Right lobe of liver (tissue), 6 donors: ENCODE data around the gene DHRSX. TPM values are rescaled to one million over a fixed set of nuclear protein-coding genes. Genes with fewer than 3 reads are reported as not detected.
"Not testable (repeated sequence)": the region's sequence is repeated elsewhere in the genome, so short reads cannot be mapped to it uniquely, and the experiment has no call there.

Experiments used
- ATAC-seq, 4 donors: fragments of 200-7000 bp; cut with Tn5 transposase; one replicate each; pipeline ENCODE4 v1.9.1; 2020; ENCODE audit warnings: mild to moderate bottlenecking in 4 of 4, moderate library complexity in 4 of 4
- DNase-seq, 3 donors: peaks; one replicate each; pipeline ENCODE4 v3.0.0-alpha.2; 2020
- H3K27ac ChIP-seq, 3 donors: fragments of 200-600 bp; one replicate each; pipeline ENCODE4 v1.8.0; 2022
- H3K27me3 ChIP-seq, 2 donors: fragments of 200-600 bp; one replicate each; pipeline ENCODE4 v1.8.0; 2022
- H3K36me3 ChIP-seq, 4 donors: fragments of 200-600 bp; sonication (generic) in 1 of 4; one replicate each; pipeline versions ENCODE4 v1.5.1 to v1.8.0; 2017 to 2022; ENCODE audit warnings: control low read depth in 1 of 4
- H3K4me1 ChIP-seq, 4 donors: fragments of 200-600 bp; sonication (generic) in 1 of 4; one replicate each; pipeline versions ENCODE4 v1.5.1 to v1.8.0; 2017 to 2022; ENCODE audit warnings: control low read depth in 1 of 4
- H3K4me3 ChIP-seq, 3 donors: fragments of 200-600 bp; one replicate each; pipeline ENCODE4 v1.8.0; 2022
- H3K9me3 ChIP-seq, 4 donors: fragments of 200-600 bp; sonication (generic) in 1 of 4; one replicate each; pipeline versions ENCODE4 v1.5.1 to v1.8.0; 2017 to 2022; ENCODE audit warnings: control low read depth in 1 of 4
- POLR2A ChIP-seq: fragments of 450-650 bp; IDR thresholded peaks from one replicate; pipeline ENCODE4 v1.6.1; 2017; ENCODE audit warnings: antibody characterized with exemption, mild to moderate bottlenecking
- WGBS: methylation state at CpG from one replicate; pipeline ENCODE4 v1.1.6; 2018; ENCODE audit warnings: low coverage, low lambda C conversion rate; ENCODE audit not compliant: insufficient coverage; ENCODE audit errors: missing lambda C conversion rate; 5-methylcytosine and 5-hydroxymethylcytosine counted together
- intact Hi-C, 2 donors: fragments of 100-400 bp; cut with DNase I; formaldehyde crosslinking; loops; one replicate each; pipeline versions ENCODE4 v1.11.2 to v1.14.1; 2022
- total RNA-seq, 6 experiments: library from RNA; depleted of rRNA in 2 of 6; stranded (reverse); fragments of >200 nt in 2 of 6; fragmentation: NEBNext Ultra II Directional in 3 of 6; extraction: Animal tissue kit (Norgen Biotek cat#: 25700) in 3 of 6; gene quantifications; one replicate each; pipeline versions ENCODE4 v1.1.0 to v1.2.4, GENCODE V29; 2016 to 2023
- TF ChIP-seq, protein P1 (sequence below), 4 donors: fragments of 200-600 bp in 3 of 4; fragments of 450-650 bp in 1 of 4; IDR thresholded peaks; one replicate each; pipeline versions ENCODE4 v1.5.1 to v1.8.0; 2016 to 2022; ENCODE audit warnings: antibody characterized with exemption in 4 of 4, mild to moderate bottlenecking in 2 of 4
- donor health status: DM: no; HTN: yes; CAD: no.
- donor health status: DM: no; HTN: no; CAD: no.
- donor health status: DM: no; HTN: no; CAD: no.
- donor health status: DM: no; HTN: yes; CAD: no.
- donor health status: DM: no; HTN: yes; CAD: no.

DHRSX gene
- total RNA-seq, 6 experiments from 2014 or later = 15.6 to 34.5 (median 29.0) TPM

DNA sequence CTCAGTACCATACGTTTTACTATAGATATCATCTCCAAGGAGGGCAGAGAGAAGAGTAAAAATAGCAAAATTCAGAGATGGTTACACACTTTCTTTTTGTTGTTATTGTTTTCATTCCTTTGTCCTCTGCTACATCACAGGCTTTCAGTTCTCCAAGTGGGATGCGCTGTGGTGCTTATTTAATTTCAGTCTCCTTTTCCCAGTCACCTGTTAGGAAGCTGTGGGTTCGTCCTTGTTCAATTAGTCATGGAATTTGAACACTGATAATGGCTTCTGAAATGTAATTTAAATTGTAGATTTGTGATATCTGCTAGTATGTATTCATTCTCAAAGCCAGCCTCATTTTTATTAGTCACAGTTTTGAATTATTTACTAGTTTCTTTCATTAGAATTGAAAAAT, 38.8 kb upstream of the DHRSX start:
- TF ChIP-seq, protein P1, sequence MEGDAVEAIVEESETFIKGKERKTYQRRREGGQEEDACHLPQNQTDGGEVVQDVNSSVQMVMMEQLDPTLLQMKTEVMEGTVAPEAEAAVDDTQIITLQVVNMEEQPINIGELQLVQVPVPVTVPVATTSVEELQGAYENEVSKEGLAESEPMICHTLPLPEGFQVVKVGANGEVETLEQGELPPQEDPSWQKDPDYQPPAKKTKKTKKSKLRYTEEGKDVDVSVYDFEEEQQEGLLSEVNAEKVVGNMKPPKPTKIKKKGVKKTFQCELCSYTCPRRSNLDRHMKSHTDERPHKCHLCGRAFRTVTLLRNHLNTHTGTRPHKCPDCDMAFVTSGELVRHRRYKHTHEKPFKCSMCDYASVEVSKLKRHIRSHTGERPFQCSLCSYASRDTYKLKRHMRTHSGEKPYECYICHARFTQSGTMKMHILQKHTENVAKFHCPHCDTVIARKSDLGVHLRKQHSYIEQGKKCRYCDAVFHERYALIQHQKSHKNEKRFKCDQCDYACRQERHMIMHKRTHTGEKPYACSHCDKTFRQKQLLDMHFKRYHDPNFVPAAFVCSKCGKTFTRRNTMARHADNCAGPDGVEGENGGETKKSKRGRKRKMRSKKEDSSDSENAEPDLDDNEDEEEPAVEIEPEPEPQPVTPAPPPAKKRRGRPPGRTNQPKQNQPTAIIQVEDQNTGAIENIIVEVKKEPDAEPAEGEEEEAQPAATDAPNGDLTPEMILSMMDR (IDR thresholded peaks at IDR 0.05) = no peak
- no peak for TF ChIP-seq POLR2A
- intact Hi-C loops = no loop called here
- WGBS = 41% methylated on average over 3 of the region's 3 CpGs

DNA sequence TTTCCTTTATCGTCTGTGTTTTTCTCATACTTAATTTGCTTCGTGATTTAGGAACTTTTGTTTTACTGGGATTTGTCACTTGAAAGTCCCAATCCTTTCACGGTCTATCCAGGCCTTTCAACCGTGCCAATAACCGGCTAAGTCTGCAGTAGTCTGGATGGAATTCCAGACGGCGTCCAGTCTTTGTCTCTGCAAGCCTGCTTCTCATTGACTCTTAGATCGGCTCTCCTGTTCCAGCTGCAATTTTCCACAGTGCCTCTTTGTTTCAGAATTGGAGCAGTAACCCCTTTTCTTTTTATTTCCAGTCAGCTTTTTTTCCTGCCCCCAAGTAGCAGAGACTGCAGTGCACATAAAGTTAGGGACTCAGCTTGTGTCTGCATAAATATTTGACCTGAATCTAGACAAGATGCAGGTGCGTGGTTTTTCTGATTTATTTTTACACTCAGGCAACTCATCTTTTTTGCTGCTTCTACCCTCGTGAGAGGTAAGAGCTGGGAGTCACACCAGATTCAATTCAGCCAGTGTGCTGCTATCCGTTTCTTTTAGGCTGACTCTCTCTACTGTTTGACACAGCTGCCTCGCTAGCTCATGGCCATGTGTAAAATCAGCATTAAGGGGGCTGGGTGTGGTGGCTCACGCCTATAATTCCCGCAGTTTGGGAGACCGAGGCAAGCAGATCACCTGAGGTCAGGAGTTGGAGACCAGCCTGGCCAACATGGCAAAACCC, 37.4 kb upstream of the DHRSX start:
- 64% methylated on average over 12 of the region's 15 CpGs for WGBS
- DNase-seq (no peak), ATAC-seq (no peak)
- Histone ChIP-seq H3K9me3 (no peaks in the 10 kb centered on the region), H3K4me1 (no peaks in the 10 kb centered on the region), H3K4me3 (no peak overlapping the region), H3K36me3 (no peaks in the 10 kb centered on the region), H3K27ac (no peak overlapping the region), H3K27me3 (no peaks in the 10 kb centered on the region)
- TF ChIP-seq POLR2A = no peak
- TF ChIP-seq, protein P1 (IDR thresholded peaks at IDR 0.05) = no peak
- intact Hi-C loops = no loop called here

More for the DNA sequence above, 38.8 kb upstream of the DHRSX start:
- DNase-seq (no peak), ATAC-seq (no peak)
- no peaks in the 10 kb centered on the region for H3K36me3 ChIP-seq
- H3K4me3 ChIP-seq = no peak overlapping the region
- H3K27ac ChIP-seq = no peak overlapping the region
- H3K4me1 ChIP-seq = no peaks in the 10 kb centered on the region
- H3K27me3 ChIP-seq = no peaks in the 10 kb centered on the region
- no peaks in the 10 kb centered on the region for H3K9me3 ChIP-seq

DNA sequence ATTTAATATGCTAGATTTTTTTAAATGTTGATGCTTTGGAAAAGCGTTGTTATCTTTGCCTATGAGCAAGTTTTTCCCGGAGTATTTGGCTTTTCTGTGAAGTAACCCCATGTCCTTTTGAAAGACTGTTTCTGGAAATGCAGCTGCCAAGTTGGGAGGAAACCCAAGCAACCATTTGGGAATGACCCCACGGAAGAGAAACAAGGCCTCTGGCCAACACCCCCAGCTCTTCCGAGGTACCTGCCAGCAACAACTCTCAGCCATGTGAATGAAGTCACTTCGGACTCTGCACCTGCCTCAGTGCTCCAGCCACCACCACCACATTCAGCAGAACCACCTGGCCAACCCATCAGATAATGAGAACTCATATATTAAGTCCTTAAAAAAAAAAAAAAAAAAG, 36.2 kb upstream of the DHRSX start:
- no peak overlapping the region for H3K27ac ChIP-seq
- no peaks in the 10 kb centered on the region for H3K36me3 ChIP-seq
- no peak for ATAC-seq
- H3K27me3 ChIP-seq = no peaks in the 10 kb centered on the region
- TF ChIP-seq, protein P1 (IDR thresholded peaks at IDR 0.05) = no peak
- no peak for TF ChIP-seq POLR2A
- 78% methylated on average over 4 of the region's 5 CpGs for WGBS
- H3K4me1 ChIP-seq = no peaks in the 10 kb centered on the region
- DNase-seq = no peak
- intact Hi-C loops = no loop called here
- no peak overlapping the region for H3K4me3 ChIP-seq
- H3K9me3 ChIP-seq = no peaks in the 10 kb centered on the region

DNA sequence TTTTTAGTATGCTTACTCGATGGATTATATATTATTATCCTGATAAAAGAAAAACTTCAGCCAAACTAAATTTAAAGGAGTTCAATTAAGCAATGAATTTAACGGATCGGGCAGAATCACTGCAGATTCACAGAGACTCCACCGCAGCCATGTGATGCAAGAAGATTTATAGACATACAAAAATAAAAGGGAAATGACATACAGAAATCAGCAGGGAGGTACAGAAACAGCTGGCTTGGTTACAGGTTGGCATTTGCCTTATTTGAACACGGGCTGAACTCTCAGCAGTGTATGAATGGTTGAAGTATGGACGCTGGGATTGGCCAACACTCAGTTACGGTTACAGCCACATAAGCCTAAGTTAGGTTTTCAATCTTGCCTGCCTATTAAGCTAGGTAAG, 35.4 kb upstream of the DHRSX start:
- ATAC-seq (no peak), DNase-seq (no peak)
- Histone ChIP-seq H3K4me3 (no peak overlapping the region), H3K27me3 (no peaks in the 10 kb centered on the region), H3K36me3 (no peaks in the 10 kb centered on the region), H3K4me1 (no peaks in the 10 kb centered on the region), H3K9me3 (no peaks in the 10 kb centered on the region), H3K27ac (no peak overlapping the region)
- WGBS = 69% methylated on average over 6 of the region's 7 CpGs
- intact Hi-C loops = no loop called here
- no peak for TF ChIP-seq POLR2A
- TF ChIP-seq, protein P1 (IDR thresholded peaks at IDR 0.05) = no peak

DNA sequence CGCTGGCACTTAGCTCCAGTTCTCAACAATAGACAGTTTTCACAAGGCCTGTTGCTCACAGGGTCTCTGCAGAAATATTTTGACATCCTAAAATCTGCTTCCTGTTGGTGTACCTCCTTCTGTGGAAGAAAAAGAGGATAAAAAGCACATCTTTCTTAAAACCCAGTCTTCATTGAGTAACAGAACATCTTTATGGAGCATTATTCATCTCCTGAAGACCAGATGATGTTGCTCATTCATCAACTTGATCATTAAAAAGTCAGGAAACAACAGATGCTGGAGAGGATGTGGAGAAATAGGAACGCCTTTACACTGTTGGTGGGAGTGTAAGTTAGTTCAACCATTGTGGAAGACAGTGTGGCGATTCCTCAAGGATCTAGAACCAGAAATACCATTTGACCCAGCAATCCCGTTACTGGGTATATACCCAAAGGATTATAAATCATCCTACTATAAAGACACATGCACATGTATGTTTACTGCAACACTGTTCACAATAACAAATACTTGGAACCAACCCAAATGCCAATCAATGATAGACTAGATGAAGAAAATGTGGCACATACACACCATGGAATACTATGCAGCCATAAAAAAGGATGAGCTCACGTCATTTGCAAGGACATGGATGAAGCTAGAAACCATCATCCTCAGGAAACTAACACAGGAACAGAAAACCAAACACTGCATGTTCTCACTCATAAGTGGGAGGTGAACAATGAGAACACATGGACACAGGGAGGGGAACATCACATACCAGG, 33.7 kb upstream of the DHRSX start:
- H3K4me1 ChIP-seq, DNase-seq, H3K36me3 ChIP-seq, H3K4me3 ChIP-seq, ATAC-seq, H3K9me3 ChIP-seq, H3K27me3 ChIP-seq, intact Hi-C loops, H3K27ac ChIP-seq: not testable (repeated sequence)
- 33% methylated on average over 4 of the region's 5 CpGs for WGBS
